UCSD-AML1 (cell line): ENCODE data around the gene GNB4.

Experiments used
- DNase-seq: peaks from one replicate; lab custom pipeline; 2025; ENCODE audit not compliant: unreplicated experiment; lab: John Stamatoyannopoulos, UW

The GNB4 gene

GRCh38 chr3:179451265-179452175 is at the start of gene GNB4:
GNB4 (minus strand) TSS chr3:179451470; CDS start chr3:179426200, 25,270 bp downstream.
- peak; percentile 94 for DNase-seq

GRCh38 chr3:179495483-179495882 is 44.2 kb upstream of the GNB4 start:
- DNase-seq = no peak

GRCh38 chr3:179493260-179493659 is 42.0 kb upstream of the GNB4 start:
- no peak for DNase-seq

GRCh38 chr3:179488213-179488612 is 36.9 kb upstream of the GNB4 start:
- DNase-seq = no peak

- no peak for DNase-seq
These were observed 35.5 kb upstream of the GNB4 start for GRCh38 chr3:179486806-179487205.

- no peak for DNase-seq
These were observed 31.6 kb upstream of the GNB4 start for GRCh38 chr3:179482857-179483256.

GRCh38 chr3:179476215-179476614 is 24.9 kb upstream of the GNB4 start:
- DNase-seq = peak; percentile 8

- no peak for DNase-seq
These were observed 23.2 kb upstream of the GNB4 start for GRCh38 chr3:179474480-179474879.

GRCh38 chr3:179473565-179473964 is 22.3 kb upstream of the GNB4 start:
- no peak for DNase-seq

GRCh38 chr3:179464323-179465092 is 13.2 kb upstream of the GNB4 start:
- DNase-seq = peak; percentile 37

- DNase-seq = no peak
These were observed 12.0 kb upstream of the GNB4 start for GRCh38 chr3:179463319-179463718.

GRCh38 chr3:179460260-179460659 is 9.0 kb upstream of the GNB4 start:
- DNase-seq = no peak

- DNase-seq = no peak
These were observed 4.7 kb upstream of the GNB4 start for GRCh38 chr3:179455954-179456353.

- no peak for DNase-seq
These were observed 3.6 kb upstream of the GNB4 start for GRCh38 chr3:179454887-179455286.

GRCh38 chr3:179453967-179454366 is 2.7 kb upstream of the GNB4 start:
- no peak for DNase-seq

- DNase-seq = no peak
These were observed 1.6 kb upstream of the GNB4 start for GRCh38 chr3:179452872-179453271.

GRCh38 chr3:179452176-179452564 is 900 bp upstream of the GNB4 start:
- peak; percentile 12 for DNase-seq

- DNase-seq = peak; percentile 84
These were observed 387 bp downstream of the GNB4 start for GRCh38 chr3:179450901-179451264.

GRCh38 chr3:179450261-179450701 is 989 bp downstream of the GNB4 start:
- no peak for DNase-seq

GRCh38 chr3:179449636-179450035 is 1.6 kb downstream of the GNB4 start:
- no peak for DNase-seq

GRCh38 chr3:179447251-179447650 is 4.0 kb downstream of the GNB4 start:
- no peak for DNase-seq

- DNase-seq = no peak
These were observed 4.8 kb downstream of the GNB4 start for GRCh38 chr3:179446501-179446900.
